Measurements from ENCODE around the gene LRRC28.

The LRRC28 gene

GRCh38 chr15:99250857-99251841, at the start of gene LRRC28:
Gene LRRC28 (plus strand): TSS chr15:99251481. CDS start chr15:99255958, 4,477 bp downstream.
- peak within 1 kb of the TSS; percentile 87 for H3K27ac Mint-ChIP-seq
- peaks cover 24% of the 10 kb centered on the region for H3K4me1 Mint-ChIP-seq (ENCODE audit: low read depth)
- H3K4me3 Mint-ChIP-seq: no peak within 1 kb of the TSS
- DNase-seq (ENCODE audit: low spot score): peak; percentile 97
- no peaks in the 10 kb centered on the region for H3K27me3 Mint-ChIP-seq (ENCODE audit: low read depth)
- peaks cover 7% of the 10 kb centered on the region for H3K36me3 Mint-ChIP-seq (ENCODE audit: low read depth)
- H3K9me3 Mint-ChIP-seq: peaks cover 5% of the 10 kb centered on the region

GRCh38 chr15:99202176-99202552, 49.1 kb upstream of the LRRC28 start:
- H3K27ac Mint-ChIP-seq: no peak overlapping the region
- no peak for DNase-seq (ENCODE audit: low spot score)
- no peak overlapping the region for H3K4me3 Mint-ChIP-seq
- H3K9me3 Mint-ChIP-seq: no peaks in the 10 kb centered on the region
- H3K36me3 Mint-ChIP-seq (ENCODE audit: low read depth): no peaks in the 10 kb centered on the region
- H3K4me1 Mint-ChIP-seq (ENCODE audit: low read depth): no peaks in the 10 kb centered on the region
- H3K27me3 Mint-ChIP-seq (ENCODE audit: low read depth): peaks cover 18% of the 10 kb centered on the region

GRCh38 chr15:99207672-99208071, 43.6 kb upstream of the LRRC28 start:
- Mint-ChIP-seq H3K9me3 (no peaks in the 10 kb centered on the region), H3K4me3 (no peak overlapping the region), H3K4me1 (ENCODE audit: low read depth) (no peaks in the 10 kb centered on the region), H3K36me3 (ENCODE audit: low read depth) (no peaks in the 10 kb centered on the region), H3K27ac (no peak overlapping the region), H3K27me3 (ENCODE audit: low read depth) (peaks cover 20% of the 10 kb centered on the region)
- no peak for DNase-seq (ENCODE audit: low spot score)

- Mint-ChIP-seq H3K4me3 (no peak overlapping the region), H3K4me1 (ENCODE audit: low read depth) (no peaks in the 10 kb centered on the region), H3K9me3 (no peaks in the 10 kb centered on the region), H3K36me3 (ENCODE audit: low read depth) (no peaks in the 10 kb centered on the region), H3K27ac (no peak overlapping the region), H3K27me3 (ENCODE audit: low read depth) (peaks cover 18% of the 10 kb centered on the region)
- DNase-seq (ENCODE audit: low spot score): no peak
Observed at GRCh38 chr15:99209326-99209725, 42.0 kb upstream of the LRRC28 start.

- peaks cover 12% of the 10 kb centered on the region for H3K27me3 Mint-ChIP-seq (ENCODE audit: low read depth)
- H3K4me3 Mint-ChIP-seq: no peak overlapping the region
- no peak overlapping the region for H3K27ac Mint-ChIP-seq
- no peaks in the 10 kb centered on the region for H3K9me3 Mint-ChIP-seq
- DNase-seq (ENCODE audit: low spot score): no peak
- no peaks in the 10 kb centered on the region for H3K36me3 Mint-ChIP-seq (ENCODE audit: low read depth)
- no peaks in the 10 kb centered on the region for H3K4me1 Mint-ChIP-seq (ENCODE audit: low read depth)
Observed at GRCh38 chr15:99210334-99210733, 40.9 kb upstream of the LRRC28 start.

- Mint-ChIP-seq H3K4me3 (no peak overlapping the region), H3K4me1 (ENCODE audit: low read depth) (no peaks in the 10 kb centered on the region), H3K27me3 (ENCODE audit: low read depth) (peaks cover 3% of the 10 kb centered on the region), H3K9me3 (no peaks in the 10 kb centered on the region), H3K36me3 (ENCODE audit: low read depth) (no peaks in the 10 kb centered on the region), H3K27ac (no peak overlapping the region)
- DNase-seq (ENCODE audit: low spot score): no peak
Observed at GRCh38 chr15:99211926-99212325, 39.4 kb upstream of the LRRC28 start.

- DNase-seq (ENCODE audit: low spot score): no peak
- no peak overlapping the region for H3K4me3 Mint-ChIP-seq
- no peak overlapping the region for H3K27ac Mint-ChIP-seq
- H3K36me3 Mint-ChIP-seq (ENCODE audit: low read depth): no peaks in the 10 kb centered on the region
- no peaks in the 10 kb centered on the region for H3K4me1 Mint-ChIP-seq (ENCODE audit: low read depth)
- H3K9me3 Mint-ChIP-seq: no peaks in the 10 kb centered on the region
- H3K27me3 Mint-ChIP-seq (ENCODE audit: low read depth): no peaks in the 10 kb centered on the region
Observed at GRCh38 chr15:99212406-99212805, 38.9 kb upstream of the LRRC28 start.

- Mint-ChIP-seq H3K27me3 (ENCODE audit: low read depth) (no peaks in the 10 kb centered on the region), H3K27ac (no peak overlapping the region), H3K36me3 (ENCODE audit: low read depth) (no peaks in the 10 kb centered on the region), H3K9me3 (no peaks in the 10 kb centered on the region), H3K4me1 (ENCODE audit: low read depth) (no peaks in the 10 kb centered on the region), H3K4me3 (no peak overlapping the region)
- peak; percentile 31 for DNase-seq (ENCODE audit: low spot score)
Observed at GRCh38 chr15:99213187-99213811, 38.0 kb upstream of the LRRC28 start.

- Mint-ChIP-seq H3K27ac (no peak overlapping the region), H3K9me3 (no peaks in the 10 kb centered on the region), H3K36me3 (ENCODE audit: low read depth) (no peaks in the 10 kb centered on the region), H3K4me3 (no peak overlapping the region), H3K27me3 (ENCODE audit: low read depth) (no peaks in the 10 kb centered on the region), H3K4me1 (ENCODE audit: low read depth) (no peaks in the 10 kb centered on the region)
- DNase-seq (ENCODE audit: low spot score): no peak
Observed at GRCh38 chr15:99224372-99225214, 26.7 kb upstream of the LRRC28 start.

GRCh38 chr15:99226802-99227201, 24.5 kb upstream of the LRRC28 start:
- DNase-seq (ENCODE audit: low spot score): no peak
- no peak overlapping the region for H3K27ac Mint-ChIP-seq
- no peak overlapping the region for H3K4me3 Mint-ChIP-seq
- H3K36me3 Mint-ChIP-seq (ENCODE audit: low read depth): no peaks in the 10 kb centered on the region
- no peaks in the 10 kb centered on the region for H3K27me3 Mint-ChIP-seq (ENCODE audit: low read depth)
- no peaks in the 10 kb centered on the region for H3K9me3 Mint-ChIP-seq
- H3K4me1 Mint-ChIP-seq (ENCODE audit: low read depth): no peaks in the 10 kb centered on the region

- Mint-ChIP-seq H3K36me3 (ENCODE audit: low read depth) (no peaks in the 10 kb centered on the region), H3K4me1 (ENCODE audit: low read depth) (no peaks in the 10 kb centered on the region), H3K27me3 (ENCODE audit: low read depth) (peaks cover 4% of the 10 kb centered on the region), H3K9me3 (no peaks in the 10 kb centered on the region), H3K27ac (no peak overlapping the region), H3K4me3 (no peak overlapping the region)
- DNase-seq (ENCODE audit: low spot score): no peak
Observed at GRCh38 chr15:99228120-99228770, 23.0 kb upstream of the LRRC28 start.

- H3K27ac Mint-ChIP-seq: no peak overlapping the region
- H3K4me3 Mint-ChIP-seq: no peak overlapping the region
- H3K27me3 Mint-ChIP-seq (ENCODE audit: low read depth): peaks cover 4% of the 10 kb centered on the region
- no peaks in the 10 kb centered on the region for H3K36me3 Mint-ChIP-seq (ENCODE audit: low read depth)
- H3K9me3 Mint-ChIP-seq: no peaks in the 10 kb centered on the region
- no peaks in the 10 kb centered on the region for H3K4me1 Mint-ChIP-seq (ENCODE audit: low read depth)
- DNase-seq (ENCODE audit: low spot score): no peak
Observed at GRCh38 chr15:99230867-99231266, 20.4 kb upstream of the LRRC28 start.

- DNase-seq (ENCODE audit: low spot score): no peak
- H3K27ac Mint-ChIP-seq: no peak overlapping the region
- no peak overlapping the region for H3K4me3 Mint-ChIP-seq
- H3K4me1 Mint-ChIP-seq (ENCODE audit: low read depth): no peaks in the 10 kb centered on the region
- H3K36me3 Mint-ChIP-seq (ENCODE audit: low read depth): no peaks in the 10 kb centered on the region
- H3K27me3 Mint-ChIP-seq (ENCODE audit: low read depth): peaks cover 4% of the 10 kb centered on the region
- no peaks in the 10 kb centered on the region for H3K9me3 Mint-ChIP-seq
Observed at GRCh38 chr15:99232740-99233139, 18.5 kb upstream of the LRRC28 start.

Measured in T-helper 2 cell treated with Interferon-gamma antibody and Interleukin-4, amounts not matched to agents 5 μg/mL and 100 μg/mL, for 36 hours (primary cell).